NCI-H2196 (cell line): ENCODE measurements around the gene ATP10B.
"Not testable (repeated sequence)": the region's sequence is repeated elsewhere in the genome, so short reads cannot be mapped to it uniquely, and the experiment has no call there.

Experiments used
- DNase-seq: peaks from one replicate; lab custom pipeline; 2025; ENCODE audit not compliant: unreplicated experiment; lab: John Stamatoyannopoulos, UW

ATP10B gene

GRCh38 chr5:160824301-160825001, 27.6 kb downstream of the ATP10B start:
- DNase-seq = no peak

DNA sequence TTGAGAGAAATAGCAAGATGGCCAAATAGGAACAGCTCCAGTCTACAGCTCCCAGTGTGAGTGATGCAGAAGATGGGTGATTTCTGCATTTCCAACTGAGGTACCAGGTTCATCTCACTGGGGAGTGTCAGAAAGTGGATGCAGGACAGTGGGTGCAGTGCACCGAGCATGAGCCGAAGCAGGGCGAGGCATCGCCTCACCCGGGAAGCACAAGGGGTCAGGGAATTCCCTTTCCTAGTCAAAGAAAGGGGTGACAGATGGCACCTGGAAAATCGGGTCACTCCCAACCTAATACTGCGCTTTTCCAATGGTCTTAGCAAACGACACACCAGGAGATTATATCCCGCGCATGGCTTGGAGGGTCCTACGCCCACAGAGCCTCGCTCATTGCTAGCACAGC, 39.0 kb downstream of the ATP10B start:
- not testable (repeated sequence) for DNase-seq

GRCh38 chr5:160805376-160805775, 46.6 kb downstream of the ATP10B start:
- DNase-seq = no peak

DNA sequence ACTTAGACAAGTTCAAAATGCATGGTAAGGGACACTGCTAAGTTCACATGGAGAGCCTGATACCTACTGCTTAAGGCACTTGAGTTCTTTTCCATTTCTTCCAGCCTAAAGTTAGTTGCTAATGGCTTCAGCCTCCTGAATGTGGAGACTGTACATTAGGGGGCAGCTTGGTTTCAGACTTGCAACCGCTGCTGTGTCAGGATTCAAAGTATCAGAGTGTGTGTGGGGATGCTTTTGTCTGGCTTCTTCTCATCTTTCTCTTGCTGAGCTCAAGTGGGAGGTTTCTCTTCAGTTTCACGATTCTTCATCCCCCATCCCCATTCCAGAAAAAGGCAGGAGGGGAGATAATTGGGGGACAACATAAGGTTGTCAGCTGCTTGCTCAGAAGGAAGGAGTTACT, 49.4 kb downstream of the ATP10B start:
- DNase-seq = no peak

DNA sequence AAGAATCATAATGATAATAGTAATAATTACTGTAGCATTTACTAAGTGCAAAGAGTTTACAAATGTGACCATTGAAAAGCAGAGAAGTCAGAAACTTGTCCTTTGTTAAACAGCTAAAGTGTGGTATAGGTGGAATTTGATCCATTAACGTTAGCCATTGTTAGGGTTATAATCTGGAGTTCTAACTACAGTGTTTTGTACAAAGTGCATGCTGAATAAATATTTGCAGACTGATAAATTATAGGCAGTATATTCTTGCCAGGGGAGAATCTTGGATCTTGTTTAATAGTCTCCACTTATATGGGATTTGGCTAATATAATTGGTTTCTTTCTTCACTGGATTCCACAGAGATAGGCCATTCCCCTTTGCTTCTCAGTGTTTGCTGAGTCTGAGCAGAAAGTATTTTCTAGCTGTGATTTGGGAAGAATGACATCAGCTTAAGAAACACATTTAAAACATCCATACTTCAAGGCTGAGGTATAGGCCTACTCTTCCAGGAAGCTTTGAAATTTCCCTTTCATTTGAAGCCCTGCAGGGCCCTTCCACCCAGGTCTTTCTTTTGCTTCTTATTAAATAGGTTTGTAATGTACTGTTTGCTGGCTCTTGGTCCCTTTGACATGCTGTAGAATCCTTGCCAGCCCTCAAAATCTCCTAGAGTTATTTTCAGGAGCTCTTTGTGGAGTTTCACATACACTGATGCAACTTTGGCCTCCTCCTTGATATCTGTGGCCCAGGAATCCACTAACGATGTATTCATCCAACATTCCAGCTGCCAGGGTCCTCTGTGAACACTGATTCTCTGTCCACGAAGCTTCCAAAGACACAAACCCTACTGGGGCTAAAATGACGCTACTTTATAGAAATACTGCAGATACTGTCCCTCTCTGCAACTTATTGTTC, 51.4 kb downstream of the ATP10B start:
- DNase-seq = no peak

DNA sequence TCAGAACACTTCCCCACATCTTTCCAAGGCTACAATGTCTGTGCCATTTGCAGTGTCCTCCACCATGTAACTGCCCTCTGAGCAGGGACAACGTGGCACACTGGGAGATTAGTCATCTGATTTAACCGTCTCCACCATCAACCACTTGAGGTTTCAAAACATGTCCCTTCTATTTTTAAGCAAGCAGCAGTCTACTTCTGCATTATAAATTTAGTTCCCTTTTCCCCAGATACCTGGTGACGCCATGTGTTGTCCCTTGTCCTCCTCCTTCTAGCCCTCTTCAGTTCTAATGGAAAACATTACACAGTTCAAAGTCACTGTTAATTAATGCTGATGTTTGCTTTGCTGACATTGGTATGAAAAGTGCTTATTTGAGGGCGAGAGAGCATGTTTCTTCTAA, 52.8 kb downstream of the ATP10B start:
- no peak for DNase-seq

- no peak for DNase-seq
Measured at GRCh38 chr5:160797020-160797419, 55.0 kb downstream of the ATP10B start.

DNA sequence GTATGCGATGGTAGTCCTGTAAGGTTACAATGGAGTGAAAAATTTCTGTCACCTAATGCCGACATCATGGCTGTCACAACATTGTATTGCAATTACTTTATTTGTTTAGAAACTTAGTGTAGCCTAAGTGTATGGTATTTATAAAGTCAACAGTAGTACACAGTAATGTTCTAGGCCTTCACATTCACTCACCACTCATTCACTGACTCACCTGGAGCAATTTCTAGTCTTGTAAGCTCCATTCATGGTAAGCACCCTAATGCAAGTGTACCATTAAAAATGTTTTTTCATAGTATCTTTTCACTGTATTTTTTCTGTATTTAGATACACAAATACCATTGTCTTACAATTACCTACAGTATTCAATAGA, 58.5 kb downstream of the ATP10B start:
- DNase-seq = no peak

GRCh38 chr5:160792732-160793529, 59.1 kb downstream of the ATP10B start:
- no peak for DNase-seq

- no peak for DNase-seq
Measured at GRCh38 chr5:160792281-160792680, 59.7 kb downstream of the ATP10B start.

DNA sequence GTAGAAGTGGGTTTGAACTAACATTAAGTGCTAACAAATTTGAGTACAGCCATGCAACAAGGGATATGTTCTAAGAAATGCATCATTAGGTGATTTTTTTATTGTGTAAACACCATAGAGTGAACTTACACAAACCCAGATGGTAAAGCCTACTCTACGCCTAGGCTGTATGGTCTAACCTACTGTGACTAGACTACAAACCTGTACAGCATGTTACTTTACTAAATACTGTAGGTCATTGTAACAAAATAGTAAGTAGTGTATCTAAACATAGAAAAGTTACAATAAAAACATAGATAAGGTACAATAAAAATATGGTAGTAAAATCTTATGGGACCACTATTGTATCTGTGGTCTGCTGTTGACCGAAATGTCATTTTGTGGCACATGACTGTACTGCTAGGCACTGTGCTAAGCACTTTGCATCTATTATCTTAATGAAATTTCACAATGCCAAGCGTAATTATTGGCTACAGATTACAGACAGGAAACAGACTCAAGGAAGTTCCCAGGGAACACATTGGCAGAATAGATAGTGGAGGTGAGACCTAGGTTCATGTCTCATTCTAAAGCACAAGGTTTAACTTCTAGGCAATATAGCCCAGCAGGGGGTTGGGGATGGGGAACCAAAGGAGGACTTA, 62.7 kb downstream of the ATP10B start:
- no peak for DNase-seq

GRCh38 chr5:160788102-160788660, 63.8 kb downstream of the ATP10B start:
- DNase-seq = no peak

DNA sequence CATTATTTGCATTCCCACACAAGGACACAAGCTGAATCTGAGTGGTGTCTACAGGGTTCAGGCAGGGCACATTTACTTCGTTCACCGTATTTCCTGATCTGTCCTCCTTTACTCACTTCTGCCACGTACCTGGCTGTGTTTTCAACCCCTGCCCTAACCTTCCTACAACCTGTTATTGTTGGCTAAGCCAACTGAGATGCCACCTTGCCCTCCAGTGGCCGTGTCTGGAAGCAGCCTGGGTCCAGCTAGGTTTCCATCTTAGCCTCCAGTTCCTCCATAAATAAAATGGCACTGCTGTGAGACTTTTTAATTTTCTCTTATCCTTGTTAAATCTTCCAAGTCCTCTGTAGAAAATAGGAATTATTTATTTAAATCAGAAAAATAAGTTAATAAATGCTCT, 64.8 kb downstream of the ATP10B start:
- no peak for DNase-seq

DNA sequence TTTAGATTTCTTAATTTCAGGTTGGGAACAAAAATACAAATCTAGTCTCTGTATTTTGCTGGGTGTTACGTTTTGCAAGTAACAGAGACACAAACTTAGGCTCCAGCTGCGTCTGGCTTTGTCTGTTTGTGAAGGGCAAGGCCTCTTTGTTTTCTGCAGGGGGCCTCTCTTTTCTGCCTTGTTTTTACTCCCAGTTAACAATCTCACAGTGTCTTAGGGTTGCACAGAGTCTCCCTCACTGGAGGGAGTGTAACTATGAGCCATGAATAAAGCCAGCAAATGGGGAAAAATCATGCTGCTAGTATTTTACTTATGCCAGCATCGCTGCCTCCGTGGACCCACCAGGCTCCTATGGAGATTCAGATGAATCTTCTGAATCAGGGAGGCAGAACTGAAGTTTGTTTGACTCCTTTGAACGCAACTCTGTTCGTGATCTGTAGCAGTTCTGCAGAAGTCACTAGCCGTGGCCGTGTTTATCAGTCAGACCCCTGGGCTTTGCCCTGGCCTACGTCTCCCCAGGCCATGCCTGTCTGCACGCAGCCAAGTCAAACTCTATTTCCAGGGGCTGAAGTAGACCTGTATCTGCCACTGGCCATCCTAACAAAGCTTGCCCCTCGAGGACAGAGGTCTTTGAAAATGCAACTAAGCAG, 77.2 kb downstream of the ATP10B start:
- DNase-seq = no peak

DNA sequence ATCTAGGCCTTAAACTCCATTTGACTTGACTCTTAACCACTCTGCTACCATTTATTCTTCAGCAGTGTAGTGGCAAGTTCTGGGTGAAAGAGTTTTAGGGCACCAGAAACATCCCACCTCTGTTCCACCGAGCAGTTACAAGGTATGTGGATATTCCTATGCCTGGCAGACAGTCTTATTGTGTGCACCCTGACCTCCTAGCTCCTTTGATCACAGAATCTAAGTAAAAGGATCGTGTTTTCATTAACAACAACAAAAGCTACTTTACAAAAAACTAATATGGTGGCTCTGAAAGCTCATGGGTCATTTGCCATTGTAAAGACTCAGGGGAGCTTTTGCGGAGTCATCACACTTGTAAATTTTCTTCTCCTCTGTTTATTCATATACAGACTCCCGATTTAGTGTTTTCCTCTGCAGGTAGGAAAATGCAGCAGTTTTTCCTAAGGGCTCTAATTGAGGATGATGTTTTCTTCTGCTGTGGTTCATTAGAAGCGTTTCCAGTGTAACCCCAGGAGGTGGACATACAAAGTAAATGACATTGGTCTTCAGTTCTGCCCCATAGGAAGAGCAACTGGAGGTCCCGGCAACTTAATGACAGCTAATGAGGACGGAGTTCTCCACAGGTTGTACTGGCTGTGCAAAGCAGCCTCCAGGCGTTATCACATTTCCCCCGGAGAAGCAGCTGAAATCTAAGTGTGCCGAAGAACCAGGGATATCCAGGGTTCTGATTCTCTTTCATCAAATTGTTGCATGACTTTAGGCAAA, 78.2 kb downstream of the ATP10B start:
- no peak for DNase-seq

DNA sequence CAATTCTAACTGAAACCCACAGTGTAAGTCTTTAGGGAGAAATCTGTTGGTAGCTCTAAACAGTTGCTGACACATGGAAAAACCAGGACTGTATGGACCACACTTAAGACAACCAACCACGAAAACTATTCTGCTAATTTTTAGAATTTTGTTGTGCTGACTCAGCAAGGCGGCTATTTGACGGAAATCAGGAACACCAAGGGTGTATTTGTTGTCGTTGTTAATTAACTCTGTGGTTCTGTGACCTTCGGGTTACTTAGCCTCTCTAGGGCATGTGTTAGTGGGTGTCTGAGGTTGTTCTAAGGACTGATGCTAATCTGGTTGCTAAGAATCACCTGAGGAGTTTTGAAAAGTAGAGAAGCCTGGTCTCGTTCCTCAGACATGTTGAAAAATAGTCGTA, 79.2 kb downstream of the ATP10B start:
- DNase-seq = no peak

GRCh38 chr5:160770718-160771117, 81.3 kb downstream of the ATP10B start:
- no peak for DNase-seq

DNA sequence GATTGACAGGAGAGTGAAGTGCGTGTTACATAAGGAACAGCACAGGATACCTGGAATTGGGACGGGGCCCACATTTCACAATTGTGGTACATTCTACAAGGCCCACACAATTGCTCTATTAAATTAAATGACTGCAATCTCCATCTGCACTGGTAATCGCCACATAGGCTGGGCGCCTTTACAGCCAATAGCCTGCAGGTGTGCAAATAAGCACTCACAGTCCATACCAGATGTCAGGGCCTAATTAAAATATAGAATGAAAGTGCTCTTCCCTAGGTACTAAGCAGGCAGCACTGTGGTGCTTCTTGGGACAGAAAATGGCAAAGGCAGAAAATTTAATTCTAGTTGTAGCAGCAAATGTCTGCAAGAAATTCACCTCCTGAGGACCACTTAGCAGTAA, 82.7 kb downstream of the ATP10B start:
- no peak for DNase-seq

GRCh38 chr5:160767062-160767461, 84.9 kb downstream of the ATP10B start:
- no peak for DNase-seq

DNA sequence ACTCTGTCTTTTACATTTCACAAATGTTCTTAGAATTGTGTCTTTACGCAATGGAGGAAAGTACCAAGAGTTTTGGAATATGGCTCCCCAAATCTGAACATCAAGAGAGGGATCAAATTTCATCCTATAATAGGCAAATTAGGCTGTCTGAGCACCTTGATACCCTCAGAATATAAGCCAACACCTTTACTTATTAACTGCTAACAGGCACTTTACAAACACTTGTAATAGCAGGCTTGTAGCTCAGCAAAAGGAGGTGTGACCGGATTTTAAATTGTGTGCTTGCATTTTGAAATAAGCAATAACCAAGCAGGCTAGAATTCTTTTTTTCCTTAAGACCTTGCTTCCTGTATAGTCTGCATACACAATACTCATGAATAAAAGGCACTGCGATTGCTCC, 92.0 kb downstream of the ATP10B start:
- DNase-seq = no peak
